ENCODE results near the gene CTRB2. TPM values are rescaled to one million over a fixed set of nuclear protein-coding genes. Genes with fewer than 3 reads are reported as not detected.
A peak's percentile ranks its signal among the peaks of the same experiment; 100 is the strongest.

Gene CTRB2
- total and polyA plus RNA-seq, 2 of the 8 experiments (the other 6 are each of a cell fraction or from before 2014, with no cell fraction given) = not detected

DNA sequence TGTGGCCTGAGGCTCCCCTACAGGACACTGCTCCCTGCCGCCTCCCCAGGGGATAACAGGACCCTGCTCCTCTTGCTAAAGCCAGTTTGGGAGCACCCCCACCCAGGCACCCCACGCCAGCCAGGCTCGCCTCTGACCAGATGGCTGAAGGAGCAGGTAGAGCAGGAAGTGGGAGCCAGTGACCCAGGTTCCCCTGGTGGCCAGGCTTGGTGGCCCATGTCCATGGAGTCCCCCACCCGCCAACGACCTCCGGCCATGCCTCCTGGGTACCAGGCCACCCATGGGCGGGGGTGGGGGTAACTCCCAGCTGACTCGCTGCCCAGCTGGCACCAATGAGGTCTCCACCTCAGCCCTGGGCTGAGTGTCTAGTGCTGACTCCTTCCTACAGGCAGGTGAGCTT is 34.5 kb upstream of the CTRB2 start:
- peaks cover 34 to 48% of the 10 kb centered on the region in 2 experiments for H4K20me1 ChIP-seq (replicated peaks in 1 of 2; ENCODE audit: control insufficient read depth in 1 of 2, insufficient read depth in 2 of 2, low read length in 2 of 2)
- 79% methylated on average over 8 of the region's 8 CpGs; no CpG with 5 or more reads in 1 of the 2 experiments for WGBS, 2 experiments (ENCODE audit: extremely low coverage in 1 of 2, insufficient coverage in 1 of 2, insufficient read length in 1 of 2, insufficient replicate concordance in 2 of 2, low coverage in 1 of 2, low lambda C conversion rate in 2 of 2, missing lambda C conversion rate in 1 of 2)
- H2BK20ac ChIP-seq (ENCODE audit: low read length) = 0 out of 2 replicates have a peak overlapping the region, but pooled peaks have one; percentile 72
- no peak overlapping the region for H3K14ac ChIP-seq (ENCODE audit: insufficient read length)
- no peak overlapping the region for H4K5ac ChIP-seq (ENCODE audit: insufficient read length, low read depth, low read length)
- no peaks in the 10 kb centered on the region for H3K27me3 ChIP-seq (replicated peaks in 1 of 4; ENCODE audit: control insufficient read depth in 3 of 4, extremely low read depth in 1 of 4, insufficient read depth in 3 of 4, low read length in 3 of 4)
- TF ChIP-seq SP2 (IDR thresholded peaks at IDR 0.05; ENCODE audit: low read length) = no peak
- no peak for TF ChIP-seq NANOG (IDR thresholded peaks at IDR 0.05; ENCODE audit: insufficient read depth, low read depth, low read length, poor library complexity, severe bottlenecking)
- TF ChIP-seq GABPA (IDR thresholded peaks at IDR 0.05; ENCODE audit: borderline replicate concordance, insufficient read depth, low read length) = no peak
- TF ChIP-seq SRF (IDR thresholded peaks at IDR 0.05; ENCODE audit: low read depth, low read length) = no peak
- no peak for TF ChIP-seq TEAD4 (IDR thresholded peaks at IDR 0.05; ENCODE audit: low read depth, low read length)
- no peak overlapping the region for H2AFZ ChIP-seq (ENCODE audit: low read length)
- no peak overlapping the region for H4K8ac ChIP-seq (ENCODE audit: extremely low read depth, insufficient read depth, low read length)
- no peak overlapping the region for H3K4me2 ChIP-seq (ENCODE audit: insufficient read depth in 1 of 2, low read depth in 2 of 2, low read length in 2 of 2)
- H3K36me3 ChIP-seq (ENCODE audit: control insufficient read depth in 2 of 4, insufficient read depth in 4 of 4, low read length in 3 of 4) = peaks cover 0 to 34% (median 12%) of the 10 kb centered on the region in 4 experiments; a peak in 6 of 8 replicates
- H3K23me2 ChIP-seq (ENCODE audit: low read depth, low read length) = no peaks in the 10 kb centered on the region
- CTCF ChIA-PET (ENCODE audit: partially characterized antibody) = interaction anchor here (1.4 kb wide), 1 partner anchor 27 kb away, joined by 3 read pairs; no protein-coding TSS in a partner anchor
- no peak overlapping the region for H3K27ac ChIP-seq (ENCODE audit: low read depth, low read length)
- no peak overlapping the region for H3K4ac ChIP-seq (replicated peaks; ENCODE audit: insufficient read length, low read depth, low read length)
- no peak overlapping the region for H3K4me3 ChIP-seq (ENCODE audit: extremely low read depth in 1 of 4, insufficient read depth in 2 of 4, low read depth in 3 of 4, low read length in 4 of 4)
- H2AK5ac ChIP-seq (ENCODE audit: low read depth, low read length) = no peak overlapping the region
- FAIRE-seq = no peak
- H3K4me1 ChIP-seq (replicated peaks in 1 of 4; ENCODE audit: control insufficient read depth in 3 of 4, insufficient read depth in 4 of 4, low read length in 3 of 4) = peaks cover 0 to 29% (median 22%) of the 10 kb centered on the region in 4 experiments; a peak in 5 of 7 replicates
- H2BK12ac ChIP-seq (ENCODE audit: low read depth, low read length) = no peak overlapping the region
- DNase-seq (ENCODE audit: low read depth in 1 of 2, low spot score in 2 of 2) = no peak
- no peaks in the 10 kb centered on the region for H3K9me3 ChIP-seq (ENCODE audit: insufficient read depth in 2 of 2, low read depth in 1 of 2, low read length in 1 of 2)
- no peak overlapping the region for H3K9ac ChIP-seq (replicated peaks in 1 of 4; ENCODE audit: extremely low read depth in 1 of 4, low read depth in 3 of 4, low read length in 3 of 4)
- H2BK120ac ChIP-seq (replicated peaks; ENCODE audit: low read depth, low read length) = no peak overlapping the region
- POLR2A ChIA-PET (ENCODE audit: partially characterized antibody) = interaction anchor here (22.7 kb wide), 1 partner anchor 8 kb away, joined by 375 read pairs; the partner anchor contains the start of gene BCAR1
- peaks cover 0 to 74% of the 10 kb centered on the region in 2 experiments; a peak in 2 of 4 replicates for H3K79me2 ChIP-seq (ENCODE audit: control insufficient read depth in 1 of 2, insufficient read depth in 2 of 2, low read length in 2 of 2)
- no peak overlapping the region for H3K56ac ChIP-seq (replicated peaks; ENCODE audit: insufficient read length, low read depth, low read length)
- no peak overlapping the region for H2BK15ac ChIP-seq (ENCODE audit: low read length)
- no peak overlapping the region for H4K91ac ChIP-seq (replicated peaks; ENCODE audit: insufficient read length, low read length)
- no peak overlapping the region for H2BK5ac ChIP-seq (ENCODE audit: low read depth, low read length)
- peaks cover 15% of the 10 kb centered on the region for H3K79me1 ChIP-seq (ENCODE audit: low read depth, low read length)
- no peak overlapping the region for H3K23ac ChIP-seq (ENCODE audit: insufficient read length)
- no peak overlapping the region for H3K18ac ChIP-seq (ENCODE audit: extremely low read depth, low read length)
